ENCODE data around the gene MACROH2A2. TPM values are rescaled to one million over a fixed set of nuclear protein-coding genes. Genes with fewer than 3 reads are reported as not detected.
"Not testable (repeated sequence)": the region's sequence is repeated elsewhere in the genome, so short reads cannot be mapped to it uniquely, and the experiment has no call there.

MACROH2A2 gene
- total and polyA plus RNA-seq, 7 donors = 4.8 to 19.4 (median 10.4) TPM

- Histone ChIP-seq H3K36me3 (no peaks in the 10 kb centered on the region), H3K27ac (no peak overlapping the region), H3K4me3 (no peak overlapping the region), H3K27me3 (peaks cover 0 to 15% (median 0%) of the 10 kb centered on the region in 3 donors), H3K4me1 (no peaks in the 10 kb centered on the region), H3K9me3 (peaks cover 0 to 8% (median 4%) of the 10 kb centered on the region in 4 donors)
- WGBS, 2 donors = 10 to 21% methylated on average over 4 of the region's 4 CpGs
- intact Hi-C loops (cut with DNase I) = no loop called here
- DNase-seq = no peak
- TF ChIP-seq POLR2A (IDR thresholded peaks at IDR 0.05) = no peak
- TF ChIP-seq, protein P1, sequence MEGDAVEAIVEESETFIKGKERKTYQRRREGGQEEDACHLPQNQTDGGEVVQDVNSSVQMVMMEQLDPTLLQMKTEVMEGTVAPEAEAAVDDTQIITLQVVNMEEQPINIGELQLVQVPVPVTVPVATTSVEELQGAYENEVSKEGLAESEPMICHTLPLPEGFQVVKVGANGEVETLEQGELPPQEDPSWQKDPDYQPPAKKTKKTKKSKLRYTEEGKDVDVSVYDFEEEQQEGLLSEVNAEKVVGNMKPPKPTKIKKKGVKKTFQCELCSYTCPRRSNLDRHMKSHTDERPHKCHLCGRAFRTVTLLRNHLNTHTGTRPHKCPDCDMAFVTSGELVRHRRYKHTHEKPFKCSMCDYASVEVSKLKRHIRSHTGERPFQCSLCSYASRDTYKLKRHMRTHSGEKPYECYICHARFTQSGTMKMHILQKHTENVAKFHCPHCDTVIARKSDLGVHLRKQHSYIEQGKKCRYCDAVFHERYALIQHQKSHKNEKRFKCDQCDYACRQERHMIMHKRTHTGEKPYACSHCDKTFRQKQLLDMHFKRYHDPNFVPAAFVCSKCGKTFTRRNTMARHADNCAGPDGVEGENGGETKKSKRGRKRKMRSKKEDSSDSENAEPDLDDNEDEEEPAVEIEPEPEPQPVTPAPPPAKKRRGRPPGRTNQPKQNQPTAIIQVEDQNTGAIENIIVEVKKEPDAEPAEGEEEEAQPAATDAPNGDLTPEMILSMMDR (IDR thresholded peaks at IDR 0.05) = no peak
Measured at GRCh38 chr10:70034232-70034631, 18.4 kb upstream of the MACROH2A2 start.

DNA sequence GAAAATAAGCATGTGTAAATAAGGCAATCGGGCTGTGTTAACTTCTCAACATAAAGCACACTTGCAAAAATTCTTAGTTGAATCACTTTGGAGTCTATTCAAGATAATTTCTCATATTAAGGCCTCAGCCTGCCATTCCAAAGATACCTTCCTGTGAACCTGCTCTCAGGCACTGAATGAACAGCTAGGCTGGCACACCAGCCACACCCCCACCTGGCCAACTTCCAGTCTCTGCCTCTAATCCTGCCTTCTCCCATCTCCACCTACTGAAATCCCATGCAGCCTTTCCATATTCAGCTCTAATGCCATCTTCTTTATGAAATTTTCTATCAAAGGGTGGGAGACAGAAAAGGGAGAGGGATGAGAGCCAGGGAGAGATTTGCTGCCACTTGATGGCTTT is 17.1 kb upstream of the MACROH2A2 start:
- no peak for DNase-seq
- intact Hi-C loops (cut with DNase I) = no loop called here
- no peak for TF ChIP-seq POLR2A (IDR thresholded peaks at IDR 0.05)
- no peak for TF ChIP-seq EP300 (IDR thresholded peaks at IDR 0.05)
- no peak for TF ChIP-seq POLR2AphosphoS5 (IDR thresholded peaks at IDR 0.05)
- TF ChIP-seq, protein P1 (IDR thresholded peaks at IDR 0.05) = no peak
- Histone ChIP-seq H3K36me3 (no peaks in the 10 kb centered on the region), H3K4me1 (no peaks in the 10 kb centered on the region), H3K27me3 (peaks cover 0 to 15% (median 0%) of the 10 kb centered on the region in 3 donors), H3K4me3 (no peak overlapping the region), H3K9me3 (peaks cover 0 to 7% (median 2%) of the 10 kb centered on the region in 4 donors), H3K27ac (no peak overlapping the region)
- WGBS, 2 donors = 66 to 84% methylated on average over 1 of the region's 1 CpG

GRCh38 chr10:70038923-70039322 is 13.7 kb upstream of the MACROH2A2 start:
- intact Hi-C loops (cut with DNase I) = no loop called here
- no peak for DNase-seq

DNA sequence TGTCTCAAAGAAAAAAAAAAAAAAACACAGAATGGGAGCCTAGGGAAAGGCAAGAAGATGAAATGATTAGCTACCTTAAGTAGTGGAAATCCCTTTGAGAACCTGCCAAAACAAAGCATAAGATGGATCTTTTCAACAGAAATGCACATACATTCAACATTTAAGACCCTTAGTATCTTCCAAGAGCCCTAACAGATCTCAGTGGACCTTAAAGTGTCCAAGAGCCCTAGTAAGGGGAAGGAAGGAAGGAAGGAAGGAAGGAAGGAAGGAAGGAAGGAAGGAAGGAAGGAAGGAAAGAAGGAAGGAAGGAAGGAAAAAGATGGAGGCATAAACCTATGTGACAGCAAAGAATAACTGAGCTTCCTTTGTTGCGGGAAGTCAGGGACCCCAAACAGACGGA is 11.6 kb upstream of the MACROH2A2 start:
- no peak for DNase-seq
- Histone ChIP-seq H3K9me3 (peaks cover 0 to 12% (median 0%) of the 10 kb centered on the region in 4 donors), H3K4me1 (no peaks in the 10 kb centered on the region), H3K36me3 (no peaks in the 10 kb centered on the region), H3K27me3 (no peaks in the 10 kb centered on the region), H3K4me3 (no peak overlapping the region), H3K27ac (no peak overlapping the region)
- intact Hi-C loops (cut with DNase I) = no loop called here
- 91 to 95% methylated on average over 2 of the region's 2 CpGs for WGBS, 2 donors
- no peak for TF ChIP-seq POLR2A (IDR thresholded peaks at IDR 0.05)

More at GRCh38 chr10:70038923-70039322, 13.7 kb upstream of the MACROH2A2 start:
- H3K36me3 ChIP-seq = no peaks in the 10 kb centered on the region
- TF ChIP-seq POLR2A (IDR thresholded peaks at IDR 0.05) = no peak
- no peak for TF ChIP-seq EP300 (IDR thresholded peaks at IDR 0.05)
- TF ChIP-seq, protein P1 (IDR thresholded peaks at IDR 0.05) = no peak
- TF ChIP-seq POLR2AphosphoS5 (IDR thresholded peaks at IDR 0.05) = no peak
- H3K9me3 ChIP-seq = peaks cover 0 to 12% (median 0%) of the 10 kb centered on the region in 4 donors
- H3K27ac ChIP-seq = no peak overlapping the region
- no peaks in the 10 kb centered on the region for H3K4me1 ChIP-seq
- peaks cover 0 to under 1% (median 0%) of the 10 kb centered on the region in 3 donors for H3K27me3 ChIP-seq
- no peak overlapping the region for H3K4me3 ChIP-seq

DNA sequence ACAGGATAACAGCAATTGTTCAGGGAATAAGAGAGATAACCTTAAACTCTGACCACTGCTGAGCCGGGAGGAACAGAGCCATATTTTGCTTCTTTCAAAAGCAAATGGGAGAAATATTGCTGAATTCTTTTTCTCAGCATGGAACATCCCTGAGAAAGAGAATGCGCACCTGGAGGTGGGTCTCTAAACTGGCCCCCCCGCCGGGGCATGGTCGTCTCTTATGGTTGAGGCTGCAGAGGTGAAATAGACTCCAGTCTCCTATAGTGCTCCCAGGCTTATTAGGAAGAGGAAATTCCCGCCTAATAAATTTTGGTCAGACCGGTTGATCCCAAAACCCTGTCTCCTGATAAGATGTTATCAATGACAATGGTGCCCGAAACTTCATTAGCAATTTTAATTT is 10.9 kb upstream of the MACROH2A2 start:
- intact Hi-C loops (cut with DNase I); H3K4me3 ChIP-seq; H3K36me3 ChIP-seq; DNase-seq; H3K4me1 ChIP-seq; H3K27me3 ChIP-seq; H3K27ac ChIP-seq: not testable (repeated sequence)
- peaks cover 0 to 12% (median 0%) of the 10 kb centered on the region in 4 donors for H3K9me3 ChIP-seq
- WGBS, 2 donors = 59 to 72% methylated on average over 8 of the region's 8 CpGs

- intact Hi-C loops (cut with DNase I); H3K27ac ChIP-seq; H3K36me3 ChIP-seq; DNase-seq; H3K4me1 ChIP-seq; H3K4me3 ChIP-seq; H3K9me3 ChIP-seq; H3K27me3 ChIP-seq: not testable (repeated sequence)
- WGBS, 2 donors = 74 to 88% methylated on average over 4 of the region's 4 CpGs
Measured at GRCh38 chr10:70047066-70047465, 5.6 kb upstream of the MACROH2A2 start.
